Forelimb muscle (tissue), 1 donor: Measurements from ENCODE around the gene FHIT. TPM values are rescaled to one million over a fixed set of nuclear protein-coding genes. Genes with fewer than 3 reads are reported as not detected.

ENCODE experiments used
- DNase-seq: peaks from one replicate; pipeline ENCODE4 v3.0.0-alpha.2; 2013; ENCODE audit warnings: low read depth
- polyA plus RNA-seq: library from polyadenylated mRNA; unstranded; fragments of 120-200 nt; gene quantifications from one replicate; pipeline ENCODE4 v1.2.1, GENCODE V29; 2013; ENCODE audit not compliant: insufficient read length

FHIT gene
- polyA plus RNA-seq, 1 donor = 7.1 TPM

DNA sequence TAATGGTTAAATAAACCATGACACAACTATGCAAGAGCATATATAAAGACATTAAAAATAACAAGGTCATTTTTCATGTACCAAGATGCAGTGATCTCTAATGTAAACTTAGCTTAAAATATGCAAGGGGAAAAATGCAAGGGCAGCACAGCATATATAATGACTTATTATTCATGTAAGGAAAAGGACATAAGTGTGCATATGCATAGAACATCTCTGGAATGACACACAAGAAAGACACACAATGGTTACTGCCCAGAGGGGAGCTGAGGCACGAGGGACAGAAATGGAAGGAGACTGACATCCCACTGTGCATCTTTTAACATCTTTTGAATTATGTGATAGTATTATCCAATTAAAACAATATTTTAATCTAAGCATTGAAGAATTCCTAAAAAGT lies 79.0 kb downstream of the FHIT start:
- DNase-seq = no peak

DNA sequence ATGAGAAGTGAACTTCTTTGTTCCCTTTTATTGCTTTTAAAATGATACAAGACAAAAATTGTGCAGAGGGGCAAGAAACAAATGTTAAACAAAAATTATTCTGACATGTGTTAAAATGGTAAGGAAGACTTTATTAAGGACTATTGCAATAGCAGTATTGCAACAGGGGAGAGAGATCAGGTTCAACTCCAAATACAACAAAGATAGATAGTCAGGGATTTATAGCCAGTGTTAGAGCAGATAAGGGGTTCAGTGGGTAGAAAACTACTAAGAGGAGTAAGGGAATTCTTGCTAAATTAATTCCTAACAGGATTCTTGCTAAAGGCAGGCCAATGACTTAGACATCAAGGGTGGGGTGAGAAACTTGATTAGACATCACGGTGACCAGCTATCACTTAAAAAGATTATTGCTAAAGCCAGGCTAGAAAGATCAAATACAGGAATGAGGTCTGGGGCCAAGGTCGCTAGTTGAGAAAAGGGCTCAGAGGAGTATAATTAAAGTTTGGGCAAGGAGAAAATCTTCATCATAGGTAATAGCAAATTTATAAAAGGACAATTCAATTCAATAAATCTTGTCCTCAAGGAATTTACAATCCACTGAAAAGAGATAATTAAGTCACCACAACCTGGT lies 81.5 kb downstream of the FHIT start:
- DNase-seq = no peak

DNA sequence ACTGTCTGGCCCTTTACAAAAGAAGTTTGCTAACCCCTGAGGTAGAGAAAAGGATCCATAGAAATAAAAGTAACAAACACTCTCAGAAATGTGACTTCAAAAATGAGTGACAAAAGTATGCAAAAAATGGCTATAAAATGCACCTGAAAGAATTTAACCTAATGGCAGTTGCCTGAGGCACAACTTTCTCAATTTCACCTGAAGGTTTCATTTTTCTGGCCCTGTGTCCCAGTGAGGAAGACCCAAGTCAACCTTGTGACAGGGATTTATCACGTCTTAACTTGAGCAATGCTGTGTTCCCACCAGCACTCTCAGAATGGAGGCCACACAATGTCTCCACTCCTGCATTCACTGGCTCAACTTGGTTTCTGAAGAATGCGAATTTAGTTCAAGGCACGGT lies 83.0 kb downstream of the FHIT start:
- DNase-seq = no peak

DNA sequence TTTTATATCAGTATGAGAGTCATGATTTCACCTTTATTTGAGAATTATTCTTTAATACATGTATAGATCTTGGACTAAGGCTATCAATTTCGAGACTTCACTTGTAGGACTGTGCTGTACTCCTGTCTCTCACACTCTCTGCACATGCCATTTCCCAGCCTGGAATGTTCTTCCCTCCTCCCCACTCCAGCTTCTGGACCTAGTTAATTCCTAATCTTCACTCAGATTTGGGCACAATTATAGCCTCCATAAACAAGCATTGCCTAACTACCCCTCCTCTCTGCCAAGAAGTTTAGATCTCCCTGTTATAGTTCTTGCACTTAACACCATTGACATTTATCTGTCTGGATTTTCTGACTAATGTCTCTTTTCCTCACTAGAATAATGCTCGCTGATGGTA lies 88.3 kb downstream of the FHIT start:
- DNase-seq = no peak

DNA sequence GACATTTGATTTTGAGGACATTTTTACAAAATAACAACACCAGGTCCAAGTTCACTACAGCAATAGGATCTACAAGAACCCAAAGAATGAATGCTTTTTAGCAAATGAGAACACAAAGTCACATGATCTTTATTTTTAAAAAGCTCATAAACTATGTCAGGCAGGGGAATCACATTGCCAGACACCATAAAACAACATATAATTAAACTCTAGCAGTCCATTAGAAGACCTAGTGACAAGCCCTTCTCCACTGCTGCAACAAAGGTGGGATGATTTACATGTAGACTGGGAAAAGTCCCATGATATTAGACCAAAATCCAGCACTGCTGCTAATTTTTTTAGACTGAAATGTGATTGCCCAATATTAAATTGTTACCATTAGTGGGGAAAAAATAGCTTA lies 92.6 kb downstream of the FHIT start:
- DNase-seq = no peak

DNA sequence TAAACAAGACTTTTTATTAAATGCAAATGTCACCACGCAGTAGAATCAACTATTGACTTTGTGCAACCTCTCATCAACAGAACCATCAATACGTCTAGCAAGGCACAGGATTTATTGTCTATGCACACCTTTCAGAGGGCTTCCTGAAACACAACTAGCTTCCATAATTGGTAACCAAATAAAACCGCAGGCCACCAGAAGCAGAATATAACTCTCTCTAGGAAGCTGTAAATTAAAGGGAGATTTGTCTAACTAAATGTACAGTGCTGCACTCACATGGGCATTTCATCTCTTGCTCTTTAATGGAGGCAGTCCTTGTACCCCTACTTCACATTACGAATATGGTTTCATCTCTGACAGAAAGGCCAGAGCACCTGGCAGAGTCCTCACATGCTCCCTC lies 93.0 kb downstream of the FHIT start:
- no peak for DNase-seq

DNA sequence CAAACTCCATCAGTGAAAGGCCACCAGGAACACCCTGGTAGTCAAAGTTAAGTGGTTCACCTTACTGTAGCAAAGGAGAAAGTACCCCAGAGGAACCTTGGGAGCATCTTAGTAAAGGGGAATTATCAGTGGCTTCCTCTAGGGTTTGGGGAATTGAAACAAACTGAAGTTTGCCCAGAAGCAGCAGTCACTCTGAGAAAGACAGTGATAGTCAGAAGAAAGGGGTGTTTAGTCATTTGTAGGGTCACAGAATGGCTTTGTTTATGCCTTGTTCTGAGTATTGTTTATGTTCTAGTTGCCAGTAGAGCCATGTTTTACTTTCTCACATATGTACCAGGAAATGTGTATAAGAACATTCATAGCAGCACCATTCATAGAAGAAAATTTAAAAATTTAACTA lies 93.8 kb downstream of the FHIT start:
- DNase-seq = no peak

DNA sequence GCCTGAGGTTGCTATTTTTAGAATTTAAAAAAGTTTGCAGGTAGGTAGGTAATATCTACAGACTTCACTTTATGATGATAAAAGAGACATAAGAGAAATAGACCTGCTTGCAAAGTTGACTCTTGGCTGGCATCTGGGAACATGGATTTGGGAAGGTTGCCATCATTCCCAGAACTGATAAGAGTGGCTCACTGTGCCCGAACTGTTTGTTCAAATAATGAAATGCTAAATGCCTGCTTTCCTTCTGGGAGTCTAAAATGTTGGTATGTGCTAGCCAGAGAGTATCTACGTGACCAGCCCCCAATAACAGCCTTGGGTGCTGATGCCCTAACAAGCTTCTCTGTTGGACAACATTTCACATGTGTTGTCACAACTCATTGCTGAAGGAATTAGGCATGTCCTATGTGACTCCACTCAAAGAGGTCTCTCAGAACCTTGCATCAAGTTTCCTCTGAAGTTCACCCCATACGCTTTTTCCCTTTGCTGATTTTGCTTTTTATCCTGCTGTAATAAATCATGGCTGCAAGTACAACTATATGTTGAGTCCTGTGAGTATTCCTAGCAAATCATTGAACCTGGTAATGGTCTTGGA lies 95.5 kb downstream of the FHIT start:
- DNase-seq = no peak

DNA sequence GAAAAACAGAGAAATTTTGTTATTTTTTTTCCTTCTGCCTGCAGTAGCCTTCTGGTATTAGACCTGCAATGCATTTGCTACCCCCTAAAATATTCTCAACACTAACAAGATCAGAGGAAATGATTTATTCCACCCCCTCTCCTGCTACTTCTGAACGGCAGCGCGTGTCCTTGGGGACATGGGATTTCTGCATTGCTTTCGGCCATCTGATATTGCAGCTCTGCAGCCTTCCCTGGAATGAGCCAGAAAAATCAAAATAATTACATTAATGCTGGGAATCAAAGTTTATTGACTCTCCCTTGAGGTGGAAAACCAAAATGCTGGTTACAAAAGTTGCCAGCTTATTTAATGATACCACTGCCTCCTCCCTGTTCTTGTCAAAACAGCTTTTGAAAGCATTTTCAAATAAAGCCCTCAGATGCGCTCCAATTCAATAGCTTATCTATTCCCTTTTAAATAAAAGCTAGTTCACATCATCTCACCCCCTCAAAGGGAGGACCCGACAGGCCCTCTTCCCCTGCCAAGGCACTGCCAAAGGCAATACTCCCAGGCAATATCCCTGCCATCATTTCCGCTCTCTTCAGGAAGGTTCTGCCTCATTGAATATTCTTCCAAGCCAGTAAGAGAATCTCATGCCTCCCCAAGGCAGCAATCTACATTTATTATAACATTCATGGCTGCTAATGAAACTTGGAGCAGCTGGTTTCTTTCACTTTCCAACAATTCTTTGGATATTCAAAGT lies 96.6 kb downstream of the FHIT start:
- DNase-seq = no peak

DNA sequence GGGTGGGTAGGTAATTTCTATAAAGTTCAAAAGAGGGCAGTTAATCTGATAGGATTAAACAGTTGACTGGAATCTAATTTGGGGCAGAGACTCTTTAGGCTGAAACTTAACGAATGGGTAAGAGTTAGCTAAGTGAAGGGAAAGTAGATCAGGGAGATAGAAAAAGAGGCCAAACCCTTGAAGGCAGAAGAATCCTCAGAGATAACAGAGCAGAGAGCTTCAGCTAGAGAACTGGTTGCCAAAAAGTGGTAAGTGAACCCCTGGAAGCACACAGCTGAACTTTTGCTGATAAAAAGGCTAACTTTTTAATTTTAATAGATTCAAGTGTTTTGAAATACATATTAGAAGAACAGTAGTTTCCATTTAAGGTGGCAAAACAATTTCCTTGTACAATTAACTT lies 99.2 kb downstream of the FHIT start:
- DNase-seq = no peak

DNA sequence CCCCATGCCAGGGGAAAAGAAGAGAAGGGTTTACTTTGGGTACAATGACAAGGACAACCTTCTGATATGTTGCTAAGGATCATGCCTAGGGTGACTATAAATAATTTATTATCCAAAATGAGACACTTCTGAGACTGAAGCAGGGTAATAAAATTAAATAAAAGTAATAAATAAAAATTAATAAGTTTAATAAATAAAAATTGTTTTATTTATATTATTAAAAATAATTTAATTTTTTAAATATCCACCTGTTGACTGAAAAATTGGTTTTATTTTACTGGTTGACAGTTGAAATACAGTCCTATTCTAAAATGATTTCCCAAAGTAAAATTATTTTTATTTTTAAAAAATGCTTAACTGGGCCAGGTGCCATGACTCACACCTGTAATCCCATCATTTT lies 102.0 kb downstream of the FHIT start:
- no peak for DNase-seq

DNA sequence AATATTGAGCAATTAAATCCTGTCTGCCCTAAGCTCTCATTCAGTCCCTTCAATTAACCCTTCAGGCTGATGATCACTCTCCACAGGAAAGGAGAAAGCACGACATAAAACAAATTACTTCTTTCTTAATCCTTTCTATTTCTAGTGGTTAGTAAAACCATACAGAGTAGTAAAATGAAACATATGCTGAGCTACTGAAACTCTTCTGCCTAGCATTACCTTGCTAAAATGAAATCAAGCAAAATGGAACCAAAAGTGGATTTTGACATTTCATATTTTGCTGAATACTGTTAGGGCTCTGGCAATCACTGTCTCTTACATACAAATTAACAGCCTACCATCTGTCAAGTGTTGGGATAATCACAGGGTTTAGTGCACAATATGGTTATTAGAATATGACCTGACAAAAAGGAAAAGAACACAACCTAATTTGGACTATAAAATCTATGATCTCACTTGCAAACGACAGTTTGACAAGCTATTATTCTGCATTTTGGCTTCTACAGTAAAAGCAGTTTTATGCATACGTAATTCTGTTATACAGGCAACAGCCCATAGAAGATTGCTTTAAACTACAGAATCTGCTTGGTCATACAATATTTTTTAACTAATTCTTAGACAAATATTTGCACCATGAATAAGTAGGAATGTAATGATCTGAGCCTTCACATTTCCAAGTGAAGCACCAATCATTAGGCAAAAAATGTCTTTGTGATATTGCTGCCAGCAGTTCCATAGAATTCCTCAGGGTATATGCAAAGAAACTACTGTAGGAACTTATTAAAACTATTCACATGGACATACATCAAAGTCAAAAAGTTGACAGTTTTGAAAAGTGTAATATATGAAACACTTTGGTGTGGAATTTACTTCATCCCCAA lies 105.0 kb downstream of the FHIT start:
- no peak for DNase-seq

DNA sequence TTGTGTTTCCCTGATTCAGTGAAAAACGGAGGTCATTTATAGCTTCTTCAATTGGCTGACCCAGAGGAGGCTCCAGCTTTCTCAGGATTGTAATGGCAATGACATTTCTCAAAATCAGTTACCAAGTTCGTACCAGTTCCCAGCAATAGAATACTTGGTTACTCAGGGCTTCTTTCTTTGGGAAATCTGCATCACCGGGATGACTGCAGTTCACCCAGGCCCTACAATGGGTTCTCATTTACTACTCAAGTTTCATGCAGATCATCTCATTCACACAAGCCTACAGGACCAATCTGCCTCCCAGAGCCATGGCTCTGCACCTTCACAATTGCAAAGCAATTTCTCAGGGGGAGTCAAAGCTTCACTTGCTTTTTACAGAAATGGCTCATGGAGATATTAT lies 109.6 kb downstream of the FHIT start:
- no peak for DNase-seq

DNA sequence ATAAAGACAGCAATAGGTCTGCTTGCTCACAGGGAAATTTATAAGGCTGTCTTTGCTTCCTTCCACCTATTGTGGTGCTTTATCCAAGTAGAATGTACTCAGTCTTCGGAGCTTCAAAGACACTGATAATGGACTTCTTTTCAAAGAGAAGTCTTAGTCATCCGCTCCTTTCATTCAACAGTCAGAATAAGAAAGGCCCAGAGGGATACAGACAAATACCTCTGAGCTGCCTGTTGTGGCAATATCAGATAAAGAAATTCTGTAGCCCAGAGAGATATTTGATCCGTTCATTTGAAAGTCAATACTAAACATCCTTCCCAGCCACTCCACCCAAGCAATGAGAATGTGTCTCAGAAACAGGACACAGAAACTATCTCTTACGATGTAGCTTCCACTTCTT lies 110.0 kb downstream of the FHIT start:
- no peak for DNase-seq

DNA sequence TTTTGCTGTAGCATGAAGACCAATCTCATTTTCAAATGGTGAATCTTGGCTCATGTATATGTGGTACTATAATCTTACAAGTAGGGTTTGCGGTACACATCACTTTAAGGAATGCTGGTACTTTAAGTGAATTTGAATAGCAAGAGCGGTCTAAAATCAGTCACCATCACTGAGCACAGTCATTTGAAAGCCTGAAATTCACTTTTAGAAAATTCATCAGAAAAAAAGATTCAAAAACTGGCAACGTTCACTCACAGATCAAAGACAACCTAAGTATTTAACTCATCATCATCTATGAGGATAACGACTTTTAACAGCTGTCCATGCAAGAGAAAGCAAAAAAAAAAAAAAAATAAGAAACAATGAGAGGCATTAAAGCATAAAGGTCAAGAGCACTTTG lies 111.6 kb downstream of the FHIT start:
- DNase-seq = no peak

DNA sequence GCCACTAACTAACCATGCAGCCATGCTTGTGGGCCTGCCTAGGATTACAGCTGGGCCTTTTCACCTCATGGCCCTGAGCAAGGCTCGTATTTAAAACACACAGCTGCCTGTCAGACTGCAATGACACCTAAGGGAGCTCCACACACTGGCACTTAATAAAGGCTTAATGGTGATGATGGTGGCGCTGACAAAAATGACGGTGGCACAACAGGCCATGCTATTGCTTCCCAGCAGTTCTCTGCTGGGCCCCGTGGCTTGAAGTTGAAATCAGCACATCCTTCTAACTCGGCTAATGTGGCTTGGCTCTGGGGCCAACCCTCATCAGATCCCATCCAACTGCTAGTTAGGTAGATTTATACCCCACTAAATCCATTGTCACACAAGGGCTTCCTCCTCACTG lies 112.9 kb downstream of the FHIT start:
- DNase-seq = no peak

DNA sequence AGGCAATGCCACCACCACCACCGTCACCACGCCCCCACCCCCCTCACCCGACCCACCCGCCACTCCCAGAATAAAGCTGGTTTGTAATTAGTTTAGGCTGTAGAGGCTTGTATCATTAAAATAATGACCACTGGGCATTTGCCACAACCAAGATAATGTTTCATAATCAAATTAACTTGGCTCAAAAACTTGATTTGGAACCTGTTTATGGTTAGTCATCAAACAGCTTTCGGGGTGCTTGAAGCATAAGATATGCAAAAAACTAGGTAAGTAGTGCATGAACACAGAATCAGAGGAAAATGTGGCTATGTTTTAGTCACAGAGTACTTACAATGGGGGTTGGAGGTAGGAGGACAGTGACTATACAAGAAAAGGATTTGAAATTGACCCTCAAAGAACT lies 115.1 kb downstream of the FHIT start:
- DNase-seq = no peak

DNA sequence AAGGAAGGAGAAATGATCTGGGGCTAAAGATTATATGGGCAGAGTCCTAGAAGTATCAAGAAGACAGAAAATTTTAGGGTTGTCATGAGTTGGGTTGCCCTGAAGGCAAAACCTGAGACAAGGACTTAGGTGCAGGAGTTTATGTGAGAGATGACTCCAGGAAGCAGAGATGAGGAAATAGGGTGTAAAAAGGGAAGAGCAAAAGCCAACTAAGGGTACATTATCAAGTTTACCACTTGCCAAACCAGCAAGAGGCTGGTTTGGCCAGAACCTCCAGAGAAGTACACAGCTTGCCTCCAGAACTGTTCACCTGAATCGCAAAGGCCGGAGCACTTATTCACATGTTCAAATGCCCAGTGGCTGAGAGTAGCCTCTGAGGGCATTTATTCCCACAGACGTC lies 116.7 kb downstream of the FHIT start:
- DNase-seq = no peak

DNA sequence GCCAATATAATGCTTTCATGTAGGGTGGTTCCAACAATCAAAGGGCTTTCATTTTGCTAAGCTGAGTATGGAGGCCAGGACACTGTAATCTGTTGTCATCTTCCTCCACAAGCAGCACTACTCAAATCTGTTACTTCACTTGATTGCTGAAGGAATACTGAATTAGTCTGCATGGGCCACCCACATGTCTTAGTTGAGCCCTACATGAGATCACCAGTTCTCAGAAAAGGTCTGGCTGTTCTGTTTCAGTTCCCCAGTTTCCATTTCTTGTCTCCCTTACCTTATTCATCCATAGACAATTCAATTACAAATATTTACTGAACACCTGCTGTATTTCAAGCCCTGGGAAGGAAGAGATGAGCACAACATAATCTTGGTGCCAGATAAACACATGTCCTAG lies 119.2 kb downstream of the FHIT start:
- no peak for DNase-seq

DNA sequence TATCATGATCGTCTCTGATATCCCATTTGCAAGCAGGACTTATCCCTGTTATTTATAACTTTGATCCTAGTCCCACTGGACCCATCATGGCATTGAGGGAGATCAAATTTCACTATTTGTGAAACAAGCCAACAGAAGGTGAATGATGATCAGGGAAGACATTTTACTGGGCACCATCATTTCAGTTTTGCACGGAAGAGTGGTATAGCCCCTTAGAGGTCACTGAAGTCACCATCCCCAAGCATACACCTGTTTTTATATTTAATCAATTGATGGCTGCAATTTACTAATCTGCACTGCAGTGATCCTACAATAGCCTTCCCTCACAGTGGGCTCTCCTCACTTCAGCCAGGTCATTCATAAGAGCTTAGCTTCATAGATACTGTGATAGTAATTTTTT lies 132.4 kb downstream of the FHIT start:
- no peak for DNase-seq

DNA sequence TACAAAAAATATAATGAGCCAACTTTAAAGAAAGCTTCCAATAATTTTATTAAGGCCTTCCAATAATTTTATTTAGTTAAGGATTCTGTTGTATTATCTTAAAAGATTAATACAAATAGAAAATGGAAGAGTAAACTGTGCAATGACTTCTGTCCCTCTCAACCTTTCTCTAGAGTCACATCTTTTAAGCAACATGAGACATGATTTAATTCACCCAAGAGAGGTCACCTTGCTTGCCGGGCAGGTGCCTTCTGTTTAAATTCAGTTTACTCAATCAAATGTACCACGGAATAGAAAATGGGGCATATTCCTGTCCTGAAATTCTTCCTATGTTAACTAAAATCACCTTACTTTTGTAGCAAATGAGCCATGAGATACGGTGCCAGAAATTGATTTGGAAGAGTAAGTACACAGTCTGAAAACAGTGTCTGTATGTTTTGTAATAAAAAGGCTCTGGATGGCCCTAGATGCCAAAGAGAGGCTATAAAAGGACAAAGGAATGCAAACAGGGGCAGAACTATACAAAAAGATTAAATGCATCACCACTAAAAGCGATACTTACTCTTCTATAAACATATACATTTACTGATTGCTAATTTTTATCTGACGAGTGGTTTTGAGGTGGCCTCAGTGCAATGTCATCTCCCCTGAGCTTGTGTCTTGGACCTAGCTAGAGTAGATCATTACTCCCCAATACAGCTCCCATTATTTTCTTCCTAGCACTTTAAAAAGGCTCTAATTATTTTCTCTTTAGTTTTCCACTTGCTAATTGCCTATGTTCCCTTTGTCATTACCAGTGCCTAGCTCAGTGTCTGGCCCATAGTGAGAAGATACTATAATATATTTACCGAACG lies 134.0 kb downstream of the FHIT start:
- DNase-seq = no peak
